ENCODE measurements around the gene FTO.

DNA sequence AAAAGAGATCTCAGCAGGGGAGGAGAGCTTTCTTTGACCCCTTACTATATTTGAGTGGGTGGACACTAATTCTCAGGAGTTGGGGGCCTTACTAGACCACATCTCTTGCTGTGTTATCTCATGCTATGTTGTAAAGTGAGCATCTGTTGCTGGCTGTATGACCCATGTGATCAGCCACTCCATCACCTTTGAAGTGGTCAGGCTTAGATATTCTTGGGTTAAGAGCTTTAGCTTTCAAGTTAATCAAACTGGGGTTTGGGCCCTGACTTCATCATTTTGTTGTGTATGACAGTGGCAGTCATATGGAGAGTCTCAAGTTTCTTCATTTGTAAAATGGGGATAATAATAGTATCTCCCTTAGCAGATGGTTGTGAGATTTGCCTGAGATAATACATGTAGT, 201.1 kb downstream of the FTO start:
- TF ChIP-seq CTCF (conservative IDR thresholded peaks at IDR 0.05) (no peak), ZFX (IDR thresholded peaks at IDR 0.05) (no peak)
